ENCODE data around the gene BPIFB1. TPM values are rescaled to one million over a fixed set of nuclear protein-coding genes. Genes with fewer than 3 reads are reported as not detected.

The BPIFB1 gene
- total and polyA plus RNA-seq, 2 experiments from 2014 or later, result 0.10 to 0.85 TPM

DNA sequence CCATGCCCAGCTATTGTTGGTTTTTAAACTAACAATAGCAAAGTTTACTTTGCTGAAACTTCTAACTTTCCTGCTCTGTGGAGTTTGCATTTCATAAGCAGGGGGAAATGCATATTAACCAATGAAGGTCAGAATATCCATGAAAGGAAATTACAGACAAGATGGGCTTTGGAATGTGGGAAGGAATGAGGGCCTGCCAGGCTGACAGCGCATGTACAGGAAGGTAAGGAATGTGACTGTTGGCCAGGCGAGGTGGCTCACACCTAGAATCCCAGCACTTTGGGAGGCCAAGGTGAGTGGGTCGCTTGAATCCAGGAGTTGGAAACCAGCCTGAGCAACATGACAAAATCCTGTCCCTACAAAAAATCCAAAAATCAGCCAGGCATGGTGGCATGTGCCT, 68.7 kb downstream of the BPIFB1 start:
- Histone ChIP-seq H4K20me1 (ENCODE audit: insufficient read depth, poor library complexity, severe bottlenecking) (no peaks in the 10 kb centered on the region), H3K4me1 (ENCODE audit: insufficient read depth) (no peaks in the 10 kb centered on the region), H3K27ac (no peak overlapping the region), H3K27me3 (no peaks in the 10 kb centered on the region), H3K79me2 (no peaks in the 10 kb centered on the region), H3K4me3 (no peak overlapping the region), H3K4me2 (no peak overlapping the region), H2AFZ (no peak overlapping the region), H3K9me3 (ENCODE audit: low read depth) (no peaks in the 10 kb centered on the region), H3K36me3 (replicated peaks; ENCODE audit: insufficient read depth, low read depth) (no peaks in the 10 kb centered on the region), H3K9me2 (replicated peaks; ENCODE audit: insufficient read depth) (no peaks in the 10 kb centered on the region)
- WGBS (ENCODE audit: low lambda C conversion rate, missing lambda C conversion rate), result 57% methylated on average over 3 of the region's 3 CpGs
- TF ChIP-seq, protein P1, sequence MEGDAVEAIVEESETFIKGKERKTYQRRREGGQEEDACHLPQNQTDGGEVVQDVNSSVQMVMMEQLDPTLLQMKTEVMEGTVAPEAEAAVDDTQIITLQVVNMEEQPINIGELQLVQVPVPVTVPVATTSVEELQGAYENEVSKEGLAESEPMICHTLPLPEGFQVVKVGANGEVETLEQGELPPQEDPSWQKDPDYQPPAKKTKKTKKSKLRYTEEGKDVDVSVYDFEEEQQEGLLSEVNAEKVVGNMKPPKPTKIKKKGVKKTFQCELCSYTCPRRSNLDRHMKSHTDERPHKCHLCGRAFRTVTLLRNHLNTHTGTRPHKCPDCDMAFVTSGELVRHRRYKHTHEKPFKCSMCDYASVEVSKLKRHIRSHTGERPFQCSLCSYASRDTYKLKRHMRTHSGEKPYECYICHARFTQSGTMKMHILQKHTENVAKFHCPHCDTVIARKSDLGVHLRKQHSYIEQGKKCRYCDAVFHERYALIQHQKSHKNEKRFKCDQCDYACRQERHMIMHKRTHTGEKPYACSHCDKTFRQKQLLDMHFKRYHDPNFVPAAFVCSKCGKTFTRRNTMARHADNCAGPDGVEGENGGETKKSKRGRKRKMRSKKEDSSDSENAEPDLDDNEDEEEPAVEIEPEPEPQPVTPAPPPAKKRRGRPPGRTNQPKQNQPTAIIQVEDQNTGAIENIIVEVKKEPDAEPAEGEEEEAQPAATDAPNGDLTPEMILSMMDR (IDR thresholded peaks at IDR 0.05; ENCODE audit: poor library complexity), result no peak
- no peak for TF ChIP-seq EZH2phosphoT487 (IDR thresholded peaks at IDR 0.05; ENCODE audit: low read depth, severe bottlenecking, unreplicated experiment)
- no peak for TF ChIP-seq EZH2 (IDR thresholded peaks at IDR 0.05; ENCODE audit: borderline replicate concordance)
- no peak for DNase-seq (ENCODE audit: low spot score)

DNA sequence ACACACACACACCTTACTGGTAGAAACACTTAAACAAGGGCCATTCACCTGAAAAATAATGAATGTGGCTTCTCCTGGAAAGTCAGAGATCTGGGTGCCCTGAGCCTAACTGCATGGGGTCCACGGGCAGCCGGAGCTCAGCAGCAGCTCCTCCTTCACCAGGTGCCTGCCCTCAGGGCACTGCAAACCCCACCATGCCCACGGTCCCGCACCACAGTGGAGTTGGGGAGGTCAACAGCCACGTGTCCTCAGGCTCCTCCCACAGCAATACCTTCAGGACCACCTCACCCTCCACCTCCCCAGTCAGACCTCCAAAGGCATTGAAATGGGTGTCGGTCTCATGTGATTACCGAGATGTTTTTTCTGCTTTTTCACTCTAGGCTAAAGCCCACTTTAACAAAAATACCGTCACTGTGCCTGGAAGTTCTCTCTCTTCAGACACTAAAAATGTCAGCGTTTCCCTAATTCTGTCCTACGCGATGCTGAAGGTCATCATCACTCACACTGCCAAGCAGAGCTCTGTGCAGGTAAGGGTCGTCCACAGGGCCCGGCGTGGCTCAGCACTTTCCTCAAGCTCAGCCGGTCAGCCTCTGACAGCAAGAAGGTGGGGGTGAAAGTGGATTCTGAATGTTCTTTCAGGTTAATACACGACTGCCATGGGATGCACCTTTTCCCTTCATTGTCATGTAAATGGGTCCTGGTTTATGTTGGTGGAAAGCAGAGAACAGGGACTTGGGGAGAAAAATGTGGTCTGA, 69.4 kb downstream of the BPIFB1 start:
- Histone ChIP-seq H3K4me1 (ENCODE audit: insufficient read depth) (no peaks in the 10 kb centered on the region), H3K4me2 (no peak overlapping the region), H3K9me3 (ENCODE audit: low read depth) (no peaks in the 10 kb centered on the region), H3K27me3 (no peaks in the 10 kb centered on the region), H4K20me1 (ENCODE audit: insufficient read depth, poor library complexity, severe bottlenecking) (no peaks in the 10 kb centered on the region), H3K79me2 (no peaks in the 10 kb centered on the region), H3K36me3 (replicated peaks; ENCODE audit: insufficient read depth, low read depth) (no peaks in the 10 kb centered on the region), H2AFZ (no peak overlapping the region), H3K4me3 (no peak overlapping the region), H3K27ac (no peak overlapping the region), H3K9me2 (replicated peaks; ENCODE audit: insufficient read depth) (no peaks in the 10 kb centered on the region)
- WGBS (ENCODE audit: low lambda C conversion rate, missing lambda C conversion rate), result 60% methylated on average over 16 of the region's 16 CpGs
- no peak for DNase-seq (ENCODE audit: low spot score)
- TF ChIP-seq EZH2phosphoT487 (IDR thresholded peaks at IDR 0.05; ENCODE audit: low read depth, severe bottlenecking, unreplicated experiment) (no peak), EZH2 (IDR thresholded peaks at IDR 0.05; ENCODE audit: borderline replicate concordance) (no peak)
- TF ChIP-seq, protein P1 (IDR thresholded peaks at IDR 0.05; ENCODE audit: poor library complexity), result no peak

DNA sequence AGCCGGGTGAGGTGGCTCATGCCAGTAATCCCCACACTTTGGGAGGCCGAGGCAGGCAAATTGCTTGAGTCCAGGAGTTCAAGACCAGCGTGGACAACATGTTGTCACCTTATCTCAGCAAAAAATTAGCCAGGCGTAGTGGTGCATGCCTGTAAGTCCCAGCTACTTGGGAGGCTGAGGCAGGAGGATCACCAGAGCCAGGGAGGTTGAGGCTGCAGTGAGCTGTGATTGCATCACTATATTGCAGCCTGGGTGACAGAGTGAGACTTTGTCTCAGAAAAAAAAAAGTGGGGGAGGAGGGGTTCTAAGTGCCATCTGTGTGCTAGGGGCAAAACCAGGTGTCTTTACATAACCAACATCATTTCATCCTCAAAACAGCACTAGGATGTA, 70.0 kb downstream of the BPIFB1 start:
- no peak for DNase-seq (ENCODE audit: low spot score)
- no peak overlapping the region for H2AFZ ChIP-seq
- no peak overlapping the region for H3K27ac ChIP-seq
- no peaks in the 10 kb centered on the region for H3K4me1 ChIP-seq (ENCODE audit: insufficient read depth)
- TF ChIP-seq, protein P1 (IDR thresholded peaks at IDR 0.05; ENCODE audit: poor library complexity), result no peak
- TF ChIP-seq EZH2phosphoT487 (IDR thresholded peaks at IDR 0.05; ENCODE audit: low read depth, severe bottlenecking, unreplicated experiment) (no peak), EZH2 (IDR thresholded peaks at IDR 0.05; ENCODE audit: borderline replicate concordance) (no peak)
- no peak overlapping the region for H3K4me2 ChIP-seq
- H3K79me2 ChIP-seq, result no peaks in the 10 kb centered on the region
- no peak overlapping the region for H3K4me3 ChIP-seq
- H3K9me2 ChIP-seq (replicated peaks; ENCODE audit: insufficient read depth), result no peaks in the 10 kb centered on the region
- no peaks in the 10 kb centered on the region for H3K27me3 ChIP-seq
- no peaks in the 10 kb centered on the region for H4K20me1 ChIP-seq (ENCODE audit: insufficient read depth, poor library complexity, severe bottlenecking)
- no peaks in the 10 kb centered on the region for H3K36me3 ChIP-seq (replicated peaks; ENCODE audit: insufficient read depth, low read depth)
- 77% methylated on average over 4 of the region's 4 CpGs for WGBS (ENCODE audit: low lambda C conversion rate, missing lambda C conversion rate)
- no peaks in the 10 kb centered on the region for H3K9me3 ChIP-seq (ENCODE audit: low read depth)

Other genes with a start within 250 kb of the BPIFB1 start
- gene BPIFB3, start 229.3 kb upstream of the BPIFB1 start, total RNA-seq, result not detected in 2 replicates
- gene BPIFB3, start 229.3 kb upstream of the BPIFB1 start, polyA plus RNA-seq, result not detected in 2 replicates
- gene BPIFB4, start 203.6 kb upstream of the BPIFB1 start, total RNA-seq, result not detected in 2 replicates
- gene BPIFB4, start 203.6 kb upstream of the BPIFB1 start, polyA plus RNA-seq, result not detected in 2 replicates
- gene BPIFA2, start 115.1 kb upstream of the BPIFB1 start, total RNA-seq, result not detected in 2 replicates
- gene BPIFA2, start 115.1 kb upstream of the BPIFB1 start, polyA plus RNA-seq, result not detected in 2 replicates
- not detected in 2 replicates for gene BPIFA3, start 65.9 kb upstream of the BPIFB1 start, total RNA-seq
- gene BPIFA3, start 65.9 kb upstream of the BPIFB1 start, polyA plus RNA-seq, result not detected in 2 replicates
- gene BPIFA1, start 47.2 kb upstream of the BPIFB1 start, total RNA-seq, result not detected in 2 replicates
- gene BPIFA1, start 47.2 kb upstream of the BPIFB1 start, polyA plus RNA-seq, result not detected in 2 replicates
- 22.4 and 35.6 TPM in 2 replicates for gene CDK5RAP1, start 118.3 kb downstream of the BPIFB1 start, total RNA-seq
- 52.2 and 63.1 TPM in 2 replicates for gene CDK5RAP1, start 118.3 kb downstream of the BPIFB1 start, polyA plus RNA-seq
- 24.5 and 28.0 TPM in 2 replicates for gene SNTA1, start 160.5 kb downstream of the BPIFB1 start, total RNA-seq
- gene SNTA1, start 160.5 kb downstream of the BPIFB1 start, polyA plus RNA-seq, result 24.0 and 24.6 TPM in 2 replicates
- 29.2 and 31.1 TPM in 2 replicates for gene CBFA2T2, start 206.9 kb downstream of the BPIFB1 start, total RNA-seq
- 33.1 and 37.5 TPM in 2 replicates for gene CBFA2T2, start 206.9 kb downstream of the BPIFB1 start, polyA plus RNA-seq